HepG2 (cell line): Measurements from ENCODE around the gene KLRC2. TPM values are rescaled to one million over a fixed set of nuclear protein-coding genes. Genes with fewer than 3 reads are reported as not detected.

Source experiments
- ATAC-seq: fragments of 200-7000 bp; cut with Tn5 transposase; 3 replicates; pipeline ENCODE4 v1.9.1; 2020; ENCODE audit warnings: mild to moderate bottlenecking, moderate library complexity
- BruUV-seq: library from RNA; stranded (reverse); fragments of 400-500 nt; replicated peaks from 2 replicates; lab custom pipeline; 2021; lab: Mats Ljungman, UMichigan
- CTCF ChIA-PET: fragments of 300-600 bp; formaldehyde crosslinking; extraction: SDS; loops from one replicate; lab custom pipeline; 2021; ENCODE audit warnings: low total read pairs, inconsistent platforms, low intra/inter-chr PET ratio; lab: Yijun Ruan, JAX
- POLR2A ChIA-PET: fragments of 350-600 bp; sonication (Branson Sonifier 250); formaldehyde crosslinking; loops from one replicate; lab custom pipeline; 2020; ENCODE audit warnings: antibody characterized with exemption, inconsistent platforms; lab: Yijun Ruan, JAX
- DNase-seq: peaks from one replicate; pipeline ENCODE4 v3.0.0-alpha.2; 2015; ENCODE audit warnings: low spot score
- FAIRE-seq: peaks from 3 replicates; lab custom pipeline; 2011; peaks lifted over from hg19 to GRCh38; lab: Jason Lieb, UNC
- H2AFZ ChIP-seq: one replicate; pipeline ENCODE4 v1.6.1; 2011; ENCODE audit warnings: low read length, inconsistent platforms
- H3K27ac ChIP-seq: fragments of 300-600 bp; 3 replicates; pipeline ENCODE4 v1.8.0; 2011; ENCODE audit warnings: mixed run types, mild to moderate bottlenecking, mixed read lengths, low read length, inconsistent platforms; ENCODE audit not compliant: insufficient read depth; ENCODE audit errors: extremely low read length
- H3K27me3 ChIP-seq, 2 experiments: fragments of 200-600 bp in 1 of 2; 2 replicates in 1 of 2; 3 replicates in 1 of 2; pipeline versions ENCODE4 v1.6.0 to v1.8.0; 2011; ENCODE audit warnings: low read length in 2 of 2, mild to moderate bottlenecking in 2 of 2, moderate library complexity in 2 of 2, inconsistent platforms in 1 of 2; ENCODE audit not compliant: insufficient read depth in 2 of 2, control insufficient read depth in 1 of 2
- H3K36me3 ChIP-seq, 2 experiments: fragments of 200-600 bp in 1 of 2; replicated peaks in 1 of 2; 2 replicates in 1 of 2; 3 replicates in 1 of 2; pipeline versions ENCODE4 v1.5.1 to v1.8.0; 2011; ENCODE audit warnings: low read length in 2 of 2, inconsistent platforms in 1 of 2; ENCODE audit not compliant: insufficient read depth in 2 of 2, control insufficient read depth in 1 of 2
- H3K4me1 ChIP-seq: 2 replicates; pipeline ENCODE4 v1.5.1; 2012; ENCODE audit warnings: low read length, inconsistent platforms; ENCODE audit not compliant: insufficient read depth
- H3K4me2 ChIP-seq: 2 replicates; pipeline ENCODE4 v1.6.0; 2011; ENCODE audit warnings: low read depth, low read length, inconsistent platforms
- H3K4me3 ChIP-seq, 3 experiments: fragments of 200-600 bp in 1 of 3; sonication (generic), shearing (Covaris generic) in 1 of 3; replicated peaks in 1 of 3; 2 replicates each; pipeline ENCODE4 v1.5.1; 2011 to 2016; ENCODE audit warnings: low read length in 3 of 3, inconsistent platforms in 2 of 3, low read depth in 2 of 3, mild to moderate bottlenecking in 2 of 3, control low read depth in 1 of 3, mixed read lengths in 1 of 3; ENCODE audit not compliant: insufficient read depth in 1 of 3
- H3K79me2 ChIP-seq: one replicate; pipeline ENCODE4 v1.6.1; 2011; ENCODE audit warnings: low read length, inconsistent platforms; ENCODE audit not compliant: insufficient read depth
- H3K9ac ChIP-seq: 2 replicates; pipeline ENCODE4 v1.6.0; 2011; ENCODE audit warnings: mild to moderate bottlenecking, low read depth, low read length, inconsistent platforms; ENCODE audit not compliant: insufficient read depth
- H3K9me3 ChIP-seq: 2 replicates; pipeline ENCODE4 v1.5.1; 2012; ENCODE audit warnings: mild to moderate bottlenecking, low read length
- H4K20me1 ChIP-seq: 2 replicates; pipeline ENCODE4 v1.6.0; 2011; ENCODE audit warnings: inconsistent platforms, mild to moderate bottlenecking, low read length, moderate library complexity; ENCODE audit not compliant: insufficient read depth
- ATAD3A ChIP-seq: sonication (generic); formaldehyde crosslinking; IDR thresholded peaks from 2 replicates; pipeline ENCODE4 v1.4.0; 2020; ENCODE audit warnings: missing genetic modification reagents
- CSRNP1 ChIP-seq: sonication (generic); formaldehyde crosslinking; IDR thresholded peaks from 2 replicates; pipeline ENCODE4 v1.8.1; 2023; ENCODE audit warnings: mild to moderate bottlenecking, missing genetic modification reagents
- FUBP1 ChIP-seq: sonication (generic); formaldehyde crosslinking; IDR thresholded peaks from 2 replicates; pipeline ENCODE4 v1.5.1; 2020; ENCODE audit warnings: missing genetic modification reagents, mild to moderate bottlenecking, borderline replicate concordance
- GRHL1 ChIP-seq: sonication (generic); formaldehyde crosslinking; conservative IDR thresholded peaks from 2 replicates; pipeline ENCODE4 v1.8.0; 2022; ENCODE audit warnings: missing genetic modification reagents
- HMG20A ChIP-seq: IDR thresholded peaks from 2 replicates; pipeline ENCODE4 v1.6.1; 2016; ENCODE audit warnings: borderline replicate concordance
- HNF4A ChIP-seq: sonication (generic); formaldehyde crosslinking; IDR thresholded peaks from 2 replicates; pipeline ENCODE4 v1.4.0; 2020; ENCODE audit warnings: missing genetic modification reagents
- ISL2 ChIP-seq: sonication (generic); formaldehyde crosslinking; IDR thresholded peaks from 2 replicates; pipeline ENCODE4 v1.5.0; 2020; ENCODE audit warnings: missing genetic modification reagents
- NBN ChIP-seq: fragments of 450-650 bp; conservative IDR thresholded peaks from 2 replicates; pipeline ENCODE4 v1.6.1; 2017
- TARDBP ChIP-seq: sonication (generic); formaldehyde crosslinking; IDR thresholded peaks from 2 replicates; pipeline ENCODE4 v1.8.0; 2022; ENCODE audit warnings: mild to moderate bottlenecking, missing genetic modification reagents
- TEAD2 ChIP-seq: sonication (generic); formaldehyde crosslinking; IDR thresholded peaks from 2 replicates; pipeline ENCODE4 v1.9.0; 2021; ENCODE audit warnings: missing genetic modification reagents
- ZNF160 ChIP-seq: sonication (generic); formaldehyde crosslinking; IDR thresholded peaks from 2 replicates; pipeline ENCODE4 v1.8.0; 2022; ENCODE audit warnings: mild to moderate bottlenecking, inconsistent platforms, missing genetic modification reagents
- WGBS: methylation state at CpG from one replicate; pipeline ENCODE4 v1.1.6; 2017; ENCODE audit warnings: low lambda C conversion rate; 5-methylcytosine and 5-hydroxymethylcytosine counted together
- in situ Hi-C: cut with HindIII; loops from 2 replicates; pipeline ENCODE4 v1.10.0; 2017; ENCODE audit warnings: low pct_unique_long_range_greater_than_20kb; ENCODE audit not compliant: extremely low pct_ligation_motif_present
- intact Hi-C: fragments of 100-400 bp; cut with micrococcal nuclease; formaldehyde crosslinking; loops from one replicate; pipeline ENCODE4 v1.10.0; 2022; ENCODE audit not compliant: unreplicated experiment
- polyA plus RNA-seq, 8 experiments: library from polyadenylated mRNA; depleted of rRNA in 3 of 8; stranded (reverse) in 7 of 8; unstranded in 1 of 8; fragments of >200 nt; fragmentation: Illumina TruSeq in 4 of 8; extraction: Trizol in 4 of 8; gene quantifications; 2 replicates each; pipeline versions ENCODE4 v1.2.1 to v1.2.3, GENCODE V29; 2011 to 2016; ENCODE audit warnings: low read depth in 4 of 8, missing spikeins in 1 of 8, mixed read lengths in 1 of 8; ENCODE audit not compliant: insufficient read depth in 1 of 8
- total RNA-seq, 5 experiments: library from RNA; depleted of rRNA; stranded (reverse); fragments of >200 nt; fragmentation: Illumina TruSeq; extraction: Trizol; gene quantifications; 2 replicates each; pipeline ENCODE4 v1.2.3, GENCODE V29; 2016; ENCODE audit warnings: low read depth in 1 of 5

Gene KLRC2
- total and polyA plus RNA-seq, 2 of the 13 experiments (the other 11 are each of a cell fraction or from before 2014, with no cell fraction given) = 0.20 to 0.49 TPM

- Histone ChIP-seq H3K27me3 (no peaks in the 10 kb centered on the region), H3K79me2 (no peaks in the 10 kb centered on the region), H4K20me1 (no peaks in the 10 kb centered on the region), H3K4me3 (no peak overlapping the region), H3K9me3 (no peaks in the 10 kb centered on the region), H3K9ac (no peak overlapping the region), H3K4me2 (no peak overlapping the region), H3K36me3 (no peaks in the 10 kb centered on the region), H3K4me1 (no peaks in the 10 kb centered on the region), H2AFZ (no peak overlapping the region), H3K27ac (no peak overlapping the region)
- no TSS peak for BruUV-seq
- in situ Hi-C loops = no loop called here
- intact Hi-C loops = no loop called here
- 39% methylated on average over 3 of the region's 3 CpGs for WGBS
- no peak for TF ChIP-seq ATAD3A (CRISPR knock-in tag)
- no peak for ATAC-seq
- CTCF ChIA-PET = no interaction called here
- FAIRE-seq = no peak
- POLR2A ChIA-PET = no interaction called here
- no peak for DNase-seq
These were observed 27.0 kb downstream of the KLRC2 start for GRCh38 chr12:10408842-10409241.

GRCh38 chr12:10406725-10407124 lies 29.1 kb downstream of the KLRC2 start:
- no peak for FAIRE-seq
- no peak overlapping the region for H3K27ac ChIP-seq
- no peaks in the 10 kb centered on the region for H4K20me1 ChIP-seq
- no peaks in the 10 kb centered on the region for H3K4me1 ChIP-seq
- ATAC-seq = no peak
- in situ Hi-C loops (no loop called here), intact Hi-C loops (no loop called here)
- H3K4me3 ChIP-seq = no peak overlapping the region
- ChIA-PET POLR2A (no interaction called here), CTCF (no interaction called here)
- H3K4me2 ChIP-seq = no peak overlapping the region
- 0% methylated on average over 4 of the region's 4 CpGs for WGBS
- no peaks in the 10 kb centered on the region for H3K9me3 ChIP-seq
- H3K27me3 ChIP-seq = no peaks in the 10 kb centered on the region
- no TSS peak for BruUV-seq
- no peak overlapping the region for H3K9ac ChIP-seq
- no peak for DNase-seq
- no peaks in the 10 kb centered on the region for H3K79me2 ChIP-seq
- H3K36me3 ChIP-seq = no peaks in the 10 kb centered on the region
- H2AFZ ChIP-seq = no peak overlapping the region
- TF ChIP-seq NBN = no peak
- TF ChIP-seq ZNF160 (CRISPR knock-in tag) = no peak
- no peak for TF ChIP-seq GRHL1 (CRISPR knock-in tag)
- no peak for TF ChIP-seq HNF4A
- no peak for TF ChIP-seq TARDBP (CRISPR knock-in tag)
- TF ChIP-seq ISL2 = no peak
- TF ChIP-seq TEAD2 (CRISPR knock-in tag) = no peak
- no peak for TF ChIP-seq CSRNP1
- TF ChIP-seq FUBP1 (CRISPR knock-in tag) = no peak
- no peak for TF ChIP-seq HMG20A (CRISPR knock-in tag)
